ENCODE results near the gene BLCAP.

Gene BLCAP

DNA sequence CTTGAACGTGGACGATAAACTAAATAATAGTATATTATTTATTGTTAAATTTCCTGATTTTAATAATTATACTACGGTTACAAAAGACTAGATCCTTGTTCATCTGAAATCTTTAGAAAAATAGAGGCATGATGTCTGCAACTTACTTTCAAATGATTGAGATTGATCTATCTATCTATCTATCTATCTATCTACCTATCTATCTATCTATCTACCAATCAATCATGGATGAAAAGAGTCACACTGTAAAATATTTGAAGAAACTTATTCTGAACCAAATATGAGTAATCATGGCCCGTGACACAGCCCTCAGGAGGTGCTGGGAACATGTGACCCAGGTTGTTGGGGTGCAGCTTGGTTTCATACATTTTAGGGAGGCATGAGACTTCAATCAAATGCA, 11.7 kb upstream of the BLCAP start:
- Histone ChIP-seq H3K4me1 (ENCODE audit: control insufficient read depth, insufficient read depth, low read length) (no peaks in the 10 kb centered on the region), H3K4me2 (ENCODE audit: low read length) (no peak overlapping the region), H3K9me3 (replicated peaks; ENCODE audit: low read length) (no peaks in the 10 kb centered on the region), H3K36me3 (ENCODE audit: insufficient read depth, low read length) (no peaks in the 10 kb centered on the region), H3K27me3 (ENCODE audit: control insufficient read depth, insufficient read depth, low read length) (peaks cover 25% of the 10 kb centered on the region), H3K4me3 (ENCODE audit: low read length) (no peak overlapping the region), H3K9ac (ENCODE audit: low read depth, low read length) (no peak overlapping the region)

DNA sequence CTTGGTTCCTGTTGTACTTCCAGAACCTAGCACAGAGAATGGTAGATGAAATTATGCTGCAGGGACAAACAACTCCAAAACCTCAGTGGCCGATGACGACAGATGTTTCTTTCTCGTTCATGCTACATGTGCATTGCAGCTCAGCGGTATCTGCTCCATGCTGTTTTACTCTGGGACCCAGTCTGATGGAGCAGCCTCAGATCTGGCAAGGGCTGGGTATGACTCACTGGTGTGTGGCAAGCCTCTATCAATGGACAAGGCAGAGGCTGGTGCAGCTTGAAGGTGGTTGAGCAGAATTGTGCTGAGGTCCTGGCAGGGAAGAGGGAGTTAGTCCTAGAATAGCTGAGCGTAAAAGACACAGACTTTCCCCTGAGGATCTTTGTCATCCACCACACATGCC, 10.3 kb upstream of the BLCAP start:
- H3K9me3 ChIP-seq (replicated peaks; ENCODE audit: low read length), result no peaks in the 10 kb centered on the region
- no peak overlapping the region for H3K4me2 ChIP-seq (ENCODE audit: low read length)
- H3K4me3 ChIP-seq (ENCODE audit: low read length), result no peak overlapping the region
- peaks cover 20% of the 10 kb centered on the region for H3K27me3 ChIP-seq (ENCODE audit: control insufficient read depth, insufficient read depth, low read length)
- no peaks in the 10 kb centered on the region for H3K4me1 ChIP-seq (ENCODE audit: control insufficient read depth, insufficient read depth, low read length)
- H3K9ac ChIP-seq (ENCODE audit: low read depth, low read length), result no peak overlapping the region
- no peaks in the 10 kb centered on the region for H3K36me3 ChIP-seq (ENCODE audit: insufficient read depth, low read length)

DNA sequence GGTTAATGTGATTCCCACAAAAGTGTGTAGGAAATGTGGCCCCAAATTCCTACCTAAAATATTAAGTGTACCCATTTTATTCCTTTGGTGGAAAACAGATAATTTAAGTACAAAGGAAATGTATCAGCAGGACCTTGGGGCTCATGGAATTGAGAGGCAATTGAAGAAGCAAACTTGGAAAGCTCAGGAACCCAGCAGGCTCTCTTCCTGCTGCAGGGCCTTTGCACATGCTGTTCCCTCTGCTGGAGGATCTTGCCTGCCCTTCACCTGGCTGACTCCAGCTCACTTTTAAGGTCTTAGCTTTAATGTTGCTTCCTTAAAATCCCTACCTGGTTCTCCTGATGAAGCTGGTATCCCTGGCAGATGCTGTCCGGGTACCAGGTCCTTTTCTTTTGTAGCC, 9.8 kb upstream of the BLCAP start:
- H3K4me2 ChIP-seq (ENCODE audit: low read length), result no peak overlapping the region
- no peak overlapping the region for H3K9ac ChIP-seq (ENCODE audit: low read depth, low read length)
- no peaks in the 10 kb centered on the region for H3K4me1 ChIP-seq (ENCODE audit: control insufficient read depth, insufficient read depth, low read length)
- no peaks in the 10 kb centered on the region for H3K36me3 ChIP-seq (ENCODE audit: insufficient read depth, low read length)
- no peaks in the 10 kb centered on the region for H3K9me3 ChIP-seq (replicated peaks; ENCODE audit: low read length)
- H3K27me3 ChIP-seq (ENCODE audit: control insufficient read depth, insufficient read depth, low read length), result peaks cover 20% of the 10 kb centered on the region
- H3K4me3 ChIP-seq (ENCODE audit: low read length), result no peak overlapping the region

DNA sequence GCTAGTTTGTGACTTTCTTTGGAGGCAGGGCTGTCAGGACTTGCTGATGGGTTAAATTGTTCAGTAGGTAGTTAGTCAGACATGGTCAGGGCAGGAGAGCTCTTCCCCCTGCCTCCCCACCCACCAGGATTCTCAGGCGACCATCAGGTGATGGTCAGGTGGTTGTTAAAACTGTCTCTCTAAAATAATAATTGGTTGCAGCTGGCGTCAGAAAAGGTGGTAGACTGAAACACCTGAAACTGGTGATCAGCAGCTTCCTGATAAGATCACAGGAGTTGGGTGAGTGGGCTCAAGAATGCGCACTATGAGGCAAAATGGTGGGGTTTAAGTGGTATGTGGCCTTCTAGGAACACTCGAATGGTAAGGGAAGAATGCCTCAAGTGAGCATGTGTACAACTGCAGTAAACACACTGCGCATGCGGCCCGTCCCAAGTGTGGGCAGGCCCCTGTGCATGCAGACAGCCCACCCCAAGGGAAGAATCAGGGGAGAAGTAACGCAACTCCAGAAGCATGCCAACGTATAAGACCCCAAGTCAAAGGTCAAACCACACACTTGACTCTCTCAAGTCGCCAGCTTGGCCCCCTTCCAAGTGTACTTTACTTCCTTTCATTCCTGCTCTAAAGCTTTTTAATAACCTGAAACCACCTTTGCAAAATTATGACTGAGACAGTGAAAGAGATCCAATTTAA, 7.9 kb upstream of the BLCAP start:
- Histone ChIP-seq H3K4me2 (ENCODE audit: low read length) (no peak overlapping the region), H3K9ac (ENCODE audit: low read depth, low read length) (no peak overlapping the region), H3K36me3 (ENCODE audit: insufficient read depth, low read length) (no peaks in the 10 kb centered on the region)

DNA sequence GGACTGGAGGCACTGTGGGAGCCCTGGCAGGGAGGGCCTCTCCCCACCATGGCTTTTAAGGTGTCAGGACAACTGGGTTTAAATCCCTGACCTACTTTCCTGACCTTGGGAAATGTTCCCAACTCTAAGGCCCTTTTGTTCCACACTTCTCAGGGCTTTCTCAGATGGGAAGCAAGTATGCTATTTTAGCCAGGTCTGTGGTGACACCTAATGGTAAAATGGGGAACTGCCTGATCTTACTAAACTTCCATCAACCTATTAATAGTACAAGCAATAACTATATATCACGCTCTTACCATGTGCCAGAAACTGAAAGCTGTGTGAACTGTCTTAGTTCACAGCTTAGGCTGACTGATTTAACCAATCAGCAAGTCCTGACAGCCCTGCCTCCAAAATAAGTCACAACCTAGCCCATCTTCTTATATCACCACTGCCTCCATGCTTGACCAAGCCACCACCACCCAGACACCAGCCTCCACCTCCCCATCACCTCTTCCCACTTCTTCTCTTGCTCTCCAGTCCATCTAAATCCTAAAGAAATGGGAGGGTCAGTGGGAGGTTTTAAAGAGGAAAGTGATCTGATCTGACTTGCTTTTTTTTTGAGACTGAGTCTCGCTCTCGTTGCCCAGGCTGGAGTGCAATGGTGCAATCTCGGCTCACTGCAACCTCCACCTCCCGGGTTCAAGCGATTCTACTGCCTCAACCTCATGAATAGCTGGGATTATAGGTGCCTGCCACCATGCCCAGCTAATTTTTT, 6.9 kb upstream of the BLCAP start:
- H3K4me2 ChIP-seq (ENCODE audit: low read length), result no peak overlapping the region
- no peak overlapping the region for H3K9ac ChIP-seq (ENCODE audit: low read depth, low read length)
- H3K27me3 ChIP-seq (ENCODE audit: control insufficient read depth, insufficient read depth, low read length), result peaks cover 20% of the 10 kb centered on the region
- H3K9me3 ChIP-seq (replicated peaks; ENCODE audit: low read length), result no peaks in the 10 kb centered on the region
- H3K4me1 ChIP-seq (ENCODE audit: control insufficient read depth, insufficient read depth, low read length), result no peaks in the 10 kb centered on the region
- H3K36me3 ChIP-seq (ENCODE audit: insufficient read depth, low read length), result no peaks in the 10 kb centered on the region
- no peak overlapping the region for H3K4me3 ChIP-seq (ENCODE audit: low read length)

More for the DNA sequence above, 7.9 kb upstream of the BLCAP start:
- no peaks in the 10 kb centered on the region for H3K4me1 ChIP-seq (ENCODE audit: control insufficient read depth, insufficient read depth, low read length)
- no peak overlapping the region for H3K4me3 ChIP-seq (ENCODE audit: low read length)
- H3K9me3 ChIP-seq (replicated peaks; ENCODE audit: low read length), result no peaks in the 10 kb centered on the region
- H3K27me3 ChIP-seq (ENCODE audit: control insufficient read depth, insufficient read depth, low read length), result peaks cover 20% of the 10 kb centered on the region

DNA sequence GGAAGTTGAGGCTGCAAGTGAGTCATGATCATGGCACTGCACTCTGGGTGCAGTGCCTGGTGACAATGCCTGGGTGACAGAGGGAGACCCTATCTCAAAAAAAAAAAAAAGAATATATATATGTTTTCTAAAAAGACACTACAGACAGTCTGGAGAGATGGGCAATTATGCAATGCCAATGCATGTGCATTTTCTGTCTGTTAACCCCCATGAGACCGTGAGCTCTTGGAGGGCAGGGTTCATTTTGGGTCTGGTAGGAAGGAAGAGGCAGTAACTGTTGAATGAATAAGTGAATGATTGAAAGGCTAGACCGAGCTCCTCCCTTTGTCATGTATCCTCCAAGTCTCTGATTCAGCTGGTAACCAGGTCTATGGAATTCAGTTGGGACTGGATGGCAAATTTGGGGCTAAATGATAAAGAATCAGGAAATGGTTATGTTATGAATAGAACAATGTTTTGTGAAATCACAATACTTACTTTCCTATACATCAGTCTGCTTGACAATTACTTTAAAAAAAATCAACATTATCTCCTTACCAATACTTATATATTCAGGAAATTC, 5.6 kb upstream of the BLCAP start:
- Histone ChIP-seq H3K27me3 (ENCODE audit: control insufficient read depth, insufficient read depth, low read length) (peaks cover 20% of the 10 kb centered on the region), H3K4me2 (ENCODE audit: low read length) (no peak overlapping the region), H3K9ac (ENCODE audit: low read depth, low read length) (no peak overlapping the region), H3K9me3 (replicated peaks; ENCODE audit: low read length) (no peaks in the 10 kb centered on the region), H3K4me1 (ENCODE audit: control insufficient read depth, insufficient read depth, low read length) (peaks cover 7% of the 10 kb centered on the region), H3K4me3 (ENCODE audit: low read length) (no peak overlapping the region), H3K36me3 (ENCODE audit: insufficient read depth, low read length) (no peaks in the 10 kb centered on the region)

DNA sequence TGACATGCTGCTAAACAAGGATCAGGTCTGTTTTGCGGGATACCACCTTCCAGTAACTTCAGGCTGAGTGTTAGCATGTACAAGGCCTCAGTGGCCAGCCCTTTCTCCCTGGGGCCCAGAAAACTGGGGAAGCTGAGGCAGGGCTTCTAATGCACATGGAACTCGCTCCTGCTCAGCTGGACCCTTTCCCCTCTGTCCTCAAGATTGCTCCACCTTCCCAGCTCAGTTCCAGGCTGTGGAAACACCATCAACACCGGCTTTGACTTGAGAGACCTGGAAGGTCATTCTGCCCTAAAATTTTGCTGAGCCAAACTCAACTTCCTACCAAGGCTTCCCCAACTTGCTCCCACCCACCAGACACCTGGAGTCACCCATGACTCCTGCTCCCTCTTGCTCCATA, 4.2 kb upstream of the BLCAP start:
- peaks cover 12% of the 10 kb centered on the region for H3K27me3 ChIP-seq (ENCODE audit: control insufficient read depth, insufficient read depth, low read length)
- no peak overlapping the region for H3K4me3 ChIP-seq (ENCODE audit: low read length)
- no peaks in the 10 kb centered on the region for H3K36me3 ChIP-seq (ENCODE audit: insufficient read depth, low read length)
- H3K9me3 ChIP-seq (replicated peaks; ENCODE audit: low read length), result no peaks in the 10 kb centered on the region
- H3K9ac ChIP-seq (ENCODE audit: low read depth, low read length), result no peak overlapping the region
- H3K4me2 ChIP-seq (ENCODE audit: low read length), result no peak overlapping the region
- H3K4me1 ChIP-seq (ENCODE audit: control insufficient read depth, insufficient read depth, low read length), result peaks cover 9% of the 10 kb centered on the region

DNA sequence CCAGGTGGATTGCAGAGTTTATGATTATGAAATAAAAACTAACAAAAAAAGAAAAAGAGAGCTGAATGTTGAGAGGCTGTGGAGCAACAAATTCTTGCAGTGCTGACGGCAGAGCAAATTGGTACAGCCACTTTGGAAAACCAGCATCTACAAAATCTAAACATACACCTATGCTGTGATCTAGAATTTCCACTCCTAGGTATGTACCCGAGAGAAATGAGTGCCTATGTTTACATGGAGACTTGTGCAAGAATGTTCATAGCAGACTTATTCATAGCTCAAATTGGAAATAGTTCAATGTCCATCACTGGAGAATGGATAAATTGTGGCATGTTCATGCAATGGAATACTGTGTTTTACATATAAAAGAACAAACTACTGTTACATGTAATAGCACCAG, 3.0 kb upstream of the BLCAP start:
- Histone ChIP-seq H3K4me1 (ENCODE audit: control insufficient read depth, insufficient read depth, low read length) (peaks cover 12% of the 10 kb centered on the region), H3K4me3 (ENCODE audit: low read length) (no peak overlapping the region), H3K36me3 (ENCODE audit: insufficient read depth, low read length) (no peaks in the 10 kb centered on the region), H3K9ac (ENCODE audit: low read depth, low read length) (no peak overlapping the region), H3K9me3 (replicated peaks; ENCODE audit: low read length) (no peaks in the 10 kb centered on the region), H3K27me3 (ENCODE audit: control insufficient read depth, insufficient read depth, low read length) (peaks cover 5% of the 10 kb centered on the region), H3K4me2 (ENCODE audit: low read length) (no peak overlapping the region)

DNA sequence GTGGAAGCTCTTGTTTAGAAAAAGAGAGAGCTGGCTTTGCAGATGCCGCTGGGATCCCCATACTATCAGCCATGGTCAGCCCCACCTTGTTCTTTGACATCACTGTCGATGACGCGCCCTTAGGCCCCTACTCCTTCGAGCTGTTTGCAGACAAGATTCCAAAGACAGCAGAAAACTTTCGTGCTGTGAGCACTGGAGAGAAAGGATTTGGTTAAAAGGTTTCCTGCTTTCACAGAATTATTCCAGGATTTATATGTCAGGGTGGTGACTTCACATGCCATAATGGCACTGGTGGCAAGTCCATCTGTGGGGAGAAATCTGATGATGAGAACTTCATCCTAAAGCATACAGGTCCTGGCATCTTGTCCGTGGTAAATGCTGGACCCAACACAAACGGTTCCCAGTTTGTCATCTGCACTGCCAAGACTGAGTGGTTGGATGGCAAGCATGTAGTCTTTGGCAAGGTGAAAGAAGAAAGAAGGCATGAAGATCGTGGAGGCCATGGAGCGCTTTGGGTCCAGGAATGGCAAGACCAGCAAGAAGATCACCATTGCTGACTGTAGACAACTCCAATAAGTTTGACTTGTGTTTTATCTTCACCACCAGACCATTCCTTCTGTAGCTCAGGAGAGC, 2.4 kb upstream of the BLCAP start:
- H3K9me3 ChIP-seq (replicated peaks; ENCODE audit: low read length), result no peaks in the 10 kb centered on the region
- no peak overlapping the region for H3K4me2 ChIP-seq (ENCODE audit: low read length)
- no peak overlapping the region for H3K9ac ChIP-seq (ENCODE audit: low read depth, low read length)
- no peaks in the 10 kb centered on the region for H3K36me3 ChIP-seq (ENCODE audit: insufficient read depth, low read length)
- H3K27me3 ChIP-seq (ENCODE audit: control insufficient read depth, insufficient read depth, low read length), result no peaks in the 10 kb centered on the region
- peaks cover 18% of the 10 kb centered on the region for H3K4me1 ChIP-seq (ENCODE audit: control insufficient read depth, insufficient read depth, low read length)
- H3K4me3 ChIP-seq (ENCODE audit: low read length), result no peak overlapping the region

DNA sequence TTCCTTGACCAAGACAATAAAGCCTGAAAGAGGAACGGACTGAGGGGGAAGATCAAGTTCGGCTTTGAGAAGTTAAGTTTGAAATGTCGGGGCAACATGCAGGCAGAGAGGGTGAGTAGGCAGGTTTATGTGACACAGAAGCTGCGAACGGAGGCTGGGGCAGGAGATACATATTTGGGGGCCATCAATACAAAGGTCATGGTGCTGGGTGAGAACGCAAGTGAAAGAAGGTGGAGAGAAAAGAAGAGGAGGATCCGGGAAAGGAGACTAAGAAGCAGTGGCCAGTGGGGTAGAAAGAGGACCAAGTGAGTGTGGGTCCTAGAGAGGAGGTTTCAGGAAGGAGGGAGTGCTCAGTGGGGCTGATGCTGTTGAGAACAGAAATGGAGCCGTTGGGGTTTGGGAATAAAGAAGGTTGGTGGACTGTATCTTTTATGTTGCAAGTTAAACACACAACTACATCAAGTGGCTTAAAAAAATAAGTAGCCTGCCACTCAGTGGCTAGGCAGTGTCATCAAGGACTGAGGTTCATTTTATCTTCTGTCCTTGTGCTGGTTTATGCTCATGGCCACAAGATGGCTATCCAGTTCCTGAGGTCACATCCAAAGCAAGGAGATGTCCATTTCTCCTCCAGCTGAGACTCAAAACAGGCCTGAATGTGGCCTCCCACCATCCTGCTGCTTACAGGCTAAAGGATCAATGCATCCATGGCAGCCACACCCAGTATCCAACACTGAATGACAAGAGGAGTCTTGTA, 1.7 kb upstream of the BLCAP start:
- Histone ChIP-seq H3K4me3 (ENCODE audit: low read length) (no peak overlapping the region), H3K4me1 (ENCODE audit: control insufficient read depth, insufficient read depth, low read length) (peaks cover 25% of the 10 kb centered on the region), H3K36me3 (ENCODE audit: insufficient read depth, low read length) (no peaks in the 10 kb centered on the region), H3K9ac (ENCODE audit: low read depth, low read length) (no peak overlapping the region), H3K9me3 (replicated peaks; ENCODE audit: low read length) (no peaks in the 10 kb centered on the region), H3K27me3 (ENCODE audit: control insufficient read depth, insufficient read depth, low read length) (no peaks in the 10 kb centered on the region), H3K4me2 (ENCODE audit: low read length) (no peak overlapping the region)

Data from skeletal muscle satellite cell (primary cell).